Right lobe of liver (tissue), 4 donors: ENCODE measurements around the gene LHPP.

Experiments used
- CTCF ChIP-seq, 4 donors: fragments of 200-600 bp in 3 of 4; fragments of 450-650 bp in 1 of 4; IDR thresholded peaks; one replicate each; pipeline versions ENCODE4 v1.5.1 to v1.8.0; 2016 to 2022; ENCODE audit warnings: antibody characterized with exemption in 4 of 4, mild to moderate bottlenecking in 2 of 4
- POLR2A ChIP-seq: fragments of 450-650 bp; IDR thresholded peaks from one replicate; pipeline ENCODE4 v1.6.1; 2017; ENCODE audit warnings: antibody characterized with exemption, mild to moderate bottlenecking
- donor health status: DM: no; HTN: no; CAD: no.
- donor health status: DM: no; HTN: no; CAD: no.
- donor health status: DM: no; HTN: yes; CAD: no.

DNA sequence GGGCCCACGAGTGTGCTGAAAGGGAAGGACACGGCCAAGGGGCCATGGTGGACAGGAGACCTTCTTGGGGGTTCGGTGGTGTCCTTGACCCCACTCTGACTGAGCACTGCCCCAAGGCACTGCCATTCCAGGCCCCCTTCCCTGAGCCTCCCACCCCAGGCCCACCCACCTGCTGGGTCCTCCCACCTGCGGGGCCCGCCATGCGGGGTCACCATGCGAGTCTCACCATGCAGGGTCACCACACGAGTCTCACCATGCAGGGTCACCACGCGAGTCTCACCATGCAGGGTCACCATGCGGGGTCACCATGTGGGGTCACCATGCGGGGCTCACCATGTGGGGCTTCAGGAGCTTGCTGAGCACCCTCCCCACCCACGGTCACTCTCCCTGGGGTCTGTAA lies 76.3 kb downstream of the LHPP start:
- TF ChIP-seq CTCF (IDR thresholded peaks at IDR 0.05) (no peak), POLR2A (no peak)
